Stimulated activated CD4-positive, alpha-beta T cell treated with anti-CD3 and anti-CD28 coated beads, Interleukin-4, amount 100 ng/mL, for 1 hour (primary cell): Measurements from ENCODE around the gene DMPK.
"Not testable (repeated sequence)": the region's sequence is repeated elsewhere in the genome, so short reads cannot be mapped to it uniquely, and the experiment has no call there.

Experiments used
- DNase-seq: peaks from one replicate; pipeline ENCODE4 v3.0.0-alpha.2; 2020

DMPK gene

GRCh38 chr19:45814851-45815480, 32.7 kb upstream of the DMPK start, which contains the start of gene RSPH6A:
Gene RSPH6A, minus strand, starts transcription at chr19:45815308. Its CDS starts 132 bp downstream, at chr19:45815176.
- DNase-seq, result no peak

GRCh38 chr19:45814166-45814780, 32.0 kb upstream of the DMPK start:
- DNase-seq, result no peak

- no peak for DNase-seq
These were observed 30.0 kb upstream of the DMPK start for GRCh38 chr19:45812297-45812696.

GRCh38 chr19:45809643-45810159, 27.4 kb upstream of the DMPK start:
- no peak for DNase-seq

GRCh38 chr19:45805719-45806118, 23.4 kb upstream of the DMPK start:
- no peak for DNase-seq

GRCh38 chr19:45804959-45805230, 22.6 kb upstream of the DMPK start:
- no peak for DNase-seq

GRCh38 chr19:45804140-45804958, 22.1 kb upstream of the DMPK start:
- DNase-seq, result no peak

GRCh38 chr19:45801603-45802175, 19.4 kb upstream of the DMPK start:
- DNase-seq, result no peak

GRCh38 chr19:45800070-45800553, 17.8 kb upstream of the DMPK start:
- no peak for DNase-seq

GRCh38 chr19:45799541-45799940, 17.3 kb upstream of the DMPK start:
- DNase-seq, result not testable (repeated sequence)

- peak; percentile 63 for DNase-seq
These were observed 16.8 kb upstream of the DMPK start for GRCh38 chr19:45798995-45799517.

GRCh38 chr19:45794627-45795026, 12.3 kb upstream of the DMPK start:
- no peak for DNase-seq

- no peak for DNase-seq
These were observed 11.6 kb upstream of the DMPK start for GRCh38 chr19:45793876-45794275.

- DNase-seq, result no peak
These were observed 10.9 kb upstream of the DMPK start for GRCh38 chr19:45793178-45793564.

GRCh38 chr19:45792470-45793177, 10.3 kb upstream of the DMPK start, which contains the start of gene DMWD:
Gene DMWD, minus strand, starts transcription at chr19:45792845. Its CDS starts 89 bp downstream, at chr19:45792756.
- DNase-seq, result peak; percentile 100

- DNase-seq, result no peak
These were observed 9.6 kb upstream of the DMPK start for GRCh38 chr19:45791744-45792469.

GRCh38 chr19:45790942-45791341, 8.7 kb upstream of the DMPK start:
- no peak for DNase-seq

GRCh38 chr19:45789035-45789786, 6.9 kb upstream of the DMPK start:
- no peak for DNase-seq

GRCh38 chr19:45786533-45786894, 4.2 kb upstream of the DMPK start:
- no peak for DNase-seq

GRCh38 chr19:45785781-45786532, 3.7 kb upstream of the DMPK start:
- DNase-seq, result no peak
